ENCODE data around the gene PDP2.
A peak's percentile ranks its signal among the peaks of the same experiment; 100 is the strongest.
"Not testable (repeated sequence)": the region's sequence is repeated elsewhere in the genome, so short reads cannot be mapped to it uniquely, and the experiment has no call there.

PDP2 gene

GRCh38 chr16:66894948-66895688 is 14.8 kb downstream of the PDP2 start:
- TF ChIP-seq, protein P1, sequence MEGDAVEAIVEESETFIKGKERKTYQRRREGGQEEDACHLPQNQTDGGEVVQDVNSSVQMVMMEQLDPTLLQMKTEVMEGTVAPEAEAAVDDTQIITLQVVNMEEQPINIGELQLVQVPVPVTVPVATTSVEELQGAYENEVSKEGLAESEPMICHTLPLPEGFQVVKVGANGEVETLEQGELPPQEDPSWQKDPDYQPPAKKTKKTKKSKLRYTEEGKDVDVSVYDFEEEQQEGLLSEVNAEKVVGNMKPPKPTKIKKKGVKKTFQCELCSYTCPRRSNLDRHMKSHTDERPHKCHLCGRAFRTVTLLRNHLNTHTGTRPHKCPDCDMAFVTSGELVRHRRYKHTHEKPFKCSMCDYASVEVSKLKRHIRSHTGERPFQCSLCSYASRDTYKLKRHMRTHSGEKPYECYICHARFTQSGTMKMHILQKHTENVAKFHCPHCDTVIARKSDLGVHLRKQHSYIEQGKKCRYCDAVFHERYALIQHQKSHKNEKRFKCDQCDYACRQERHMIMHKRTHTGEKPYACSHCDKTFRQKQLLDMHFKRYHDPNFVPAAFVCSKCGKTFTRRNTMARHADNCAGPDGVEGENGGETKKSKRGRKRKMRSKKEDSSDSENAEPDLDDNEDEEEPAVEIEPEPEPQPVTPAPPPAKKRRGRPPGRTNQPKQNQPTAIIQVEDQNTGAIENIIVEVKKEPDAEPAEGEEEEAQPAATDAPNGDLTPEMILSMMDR (IDR thresholded peaks at IDR 0.05; ENCODE audit: low read depth, low read length, missing control alignments), result peak; percentile 81
- in situ Hi-C loops (cut with HindIII; ENCODE audit: low sequenced_read_pairs), result no loop called here
- H3K4me3 ChIP-seq (ENCODE audit: low read depth, low read length), result no peak overlapping the region
- DNase-seq (ENCODE audit: low read depth), result peak; percentile 62

GRCh38 chr16:66895689-66895979 is 15.3 kb downstream of the PDP2 start:
- in situ Hi-C loops (cut with HindIII; ENCODE audit: low sequenced_read_pairs), result no loop called here
- TF ChIP-seq, protein P1 (IDR thresholded peaks at IDR 0.05; ENCODE audit: low read depth, low read length, missing control alignments), result no peak
- no peak overlapping the region for H3K4me3 ChIP-seq (ENCODE audit: low read depth, low read length)
- no peak for DNase-seq (ENCODE audit: low read depth)

DNA sequence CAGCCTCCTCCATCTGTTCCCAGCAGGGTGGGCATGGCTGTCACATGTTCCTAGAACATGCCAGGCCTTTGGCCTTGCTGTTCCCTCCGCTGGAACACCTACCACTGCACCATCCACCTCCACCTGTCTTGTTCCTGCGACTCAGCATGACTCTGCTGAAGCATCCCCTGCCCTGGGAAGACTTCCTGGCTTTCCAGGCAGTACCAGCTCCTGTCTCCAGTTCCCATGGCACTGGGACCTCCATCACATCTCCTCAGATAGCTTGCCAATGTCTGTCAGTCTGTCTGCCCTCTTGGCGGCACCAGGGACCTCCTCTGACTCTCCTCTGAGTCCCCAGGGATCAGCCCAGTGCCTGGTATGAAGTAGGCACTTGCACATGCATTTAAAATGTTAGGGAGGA is 15.7 kb downstream of the PDP2 start:
- DNase-seq (ENCODE audit: low read depth), result no peak
- H3K4me3 ChIP-seq (ENCODE audit: low read depth, low read length), result no peak overlapping the region
- in situ Hi-C loops (cut with HindIII; ENCODE audit: low sequenced_read_pairs), result no loop called here
- TF ChIP-seq, protein P1 (IDR thresholded peaks at IDR 0.05; ENCODE audit: low read depth, low read length, missing control alignments), result no peak

DNA sequence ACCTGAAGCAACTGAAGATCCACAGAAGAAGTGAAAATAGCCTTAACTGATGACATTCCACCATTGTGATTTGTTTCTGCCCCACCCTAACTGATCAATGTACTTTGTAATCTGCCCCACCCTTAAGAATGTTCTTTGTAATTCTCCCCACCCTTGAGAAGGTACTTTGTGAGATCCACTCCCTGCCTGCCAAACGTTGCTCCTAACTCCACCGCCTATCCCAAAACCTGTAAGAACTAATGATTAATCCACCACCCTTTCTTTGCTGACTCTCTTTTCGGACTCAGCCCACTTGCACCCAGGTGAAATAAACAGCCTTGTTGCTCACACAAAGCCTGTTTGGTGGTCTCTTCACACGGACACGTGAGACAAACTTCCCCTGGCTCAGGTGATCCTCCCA is 16.4 kb downstream of the PDP2 start:
- in situ Hi-C loops (cut with HindIII; ENCODE audit: low sequenced_read_pairs); DNase-seq (ENCODE audit: low read depth); H3K4me3 ChIP-seq (ENCODE audit: low read depth, low read length): not testable (repeated sequence)

DNA sequence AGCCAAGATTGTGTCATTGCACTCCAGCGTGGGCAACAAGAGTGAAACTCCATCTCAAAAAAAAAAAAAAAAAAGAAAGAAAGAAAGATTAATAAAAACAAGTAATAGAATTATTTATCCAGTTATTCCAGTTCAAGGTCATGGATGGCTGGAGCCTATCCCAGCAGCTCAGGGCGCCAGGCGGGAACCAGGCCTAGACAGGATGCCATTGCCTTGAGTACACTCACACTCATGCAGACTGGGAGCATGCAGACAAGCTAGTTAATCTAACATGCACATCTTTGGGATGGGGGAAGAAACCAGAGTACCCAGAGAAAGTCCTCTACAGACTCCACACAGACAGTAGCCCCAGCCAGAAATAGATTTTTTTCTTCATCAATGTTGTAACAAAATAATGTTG is 17.9 kb downstream of the PDP2 start:
- in situ Hi-C loops (cut with HindIII; ENCODE audit: low sequenced_read_pairs), result no loop called here
- TF ChIP-seq, protein P1 (IDR thresholded peaks at IDR 0.05; ENCODE audit: low read depth, low read length, missing control alignments), result no peak
- no peak overlapping the region for H3K4me3 ChIP-seq (ENCODE audit: low read depth, low read length)
- no peak for DNase-seq (ENCODE audit: low read depth)

DNA sequence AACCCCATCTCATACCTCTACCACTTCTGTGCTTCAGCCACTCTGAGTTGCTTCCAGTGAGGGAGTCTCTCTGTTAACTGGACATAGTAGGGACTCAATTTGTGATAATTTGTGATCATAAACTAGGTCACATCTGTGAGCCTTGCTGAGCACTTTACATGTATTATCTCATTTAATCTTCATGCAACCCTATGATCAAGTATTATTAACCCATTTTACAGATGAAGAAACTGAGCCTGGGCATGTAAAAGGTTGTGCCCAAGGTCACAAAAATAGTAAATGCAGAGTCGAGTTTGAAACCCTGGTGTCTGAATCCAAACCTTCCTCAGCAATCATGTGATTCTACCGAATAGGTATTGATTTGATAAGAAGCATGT is 18.6 kb downstream of the PDP2 start:
- in situ Hi-C loops (cut with HindIII; ENCODE audit: low sequenced_read_pairs), result no loop called here

DNA sequence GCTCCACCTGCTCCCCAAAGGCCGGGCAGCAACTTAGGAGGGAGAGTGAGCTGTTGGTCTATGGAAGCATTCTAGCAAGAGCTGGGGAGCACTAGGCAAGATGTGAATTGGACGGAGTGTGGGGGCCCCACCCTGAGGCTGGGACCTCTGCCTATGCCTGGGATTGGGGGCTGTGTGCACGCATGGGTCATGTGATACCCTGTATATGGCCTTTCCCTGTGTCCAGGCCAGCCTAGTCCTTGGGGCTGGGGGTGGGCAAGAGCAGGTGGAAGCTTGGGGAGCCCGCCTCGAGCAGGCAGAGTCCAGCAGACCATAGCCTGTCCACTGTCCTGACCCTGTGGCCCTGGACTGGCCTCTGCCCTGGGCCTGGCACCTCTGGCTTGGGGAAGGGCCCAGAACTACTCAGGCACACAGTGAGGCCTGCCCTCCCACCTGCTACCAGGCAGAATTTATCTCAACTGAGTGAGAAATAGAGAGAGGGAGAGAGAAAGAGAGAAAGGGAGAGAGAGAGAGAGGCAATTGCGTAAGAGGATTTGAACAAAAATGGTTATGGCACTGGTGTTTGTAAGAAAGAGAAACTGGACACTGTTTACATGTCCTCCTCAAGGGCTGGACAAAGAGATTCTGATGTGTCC is 19.1 kb downstream of the PDP2 start:
- TF ChIP-seq, protein P1 (IDR thresholded peaks at IDR 0.05; ENCODE audit: low read depth, low read length, missing control alignments), result no peak
- no peak overlapping the region for H3K4me3 ChIP-seq (ENCODE audit: low read depth, low read length)
- in situ Hi-C loops (cut with HindIII; ENCODE audit: low sequenced_read_pairs), result no loop called here
- no peak for DNase-seq (ENCODE audit: low read depth)

More for the DNA sequence above, 18.6 kb downstream of the PDP2 start:
- no peak overlapping the region for H3K4me3 ChIP-seq (ENCODE audit: low read depth, low read length)
- TF ChIP-seq, protein P1 (IDR thresholded peaks at IDR 0.05; ENCODE audit: low read depth, low read length, missing control alignments), result no peak
- no peak for DNase-seq (ENCODE audit: low read depth)
